Measurements from ENCODE around the gene CERS6.
"Not testable (repeated sequence)": the region's sequence is repeated elsewhere in the genome, so short reads cannot be mapped to it uniquely, and the experiment has no call there.

CERS6 gene

GRCh38 chr2:168789776-168790175 lies 333.7 kb downstream of the CERS6 start:
- DNase-seq: no peak

GRCh38 chr2:168790226-168790902 lies 334.3 kb downstream of the CERS6 start:
- no peak for DNase-seq

- not testable (repeated sequence) for DNase-seq
These were observed 335.1 kb downstream of the CERS6 start for GRCh38 chr2:168791140-168791539.

- no peak for DNase-seq
These were observed 337.5 kb downstream of the CERS6 start for GRCh38 chr2:168793596-168793995.

GRCh38 chr2:168794968-168795367 lies 338.9 kb downstream of the CERS6 start:
- no peak for DNase-seq

- DNase-seq: no peak
These were observed 340.1 kb downstream of the CERS6 start for GRCh38 chr2:168796090-168796577.

GRCh38 chr2:168796583-168797285 lies 340.7 kb downstream of the CERS6 start:
- DNase-seq: no peak

- DNase-seq: no peak
These were observed 341.2 kb downstream of the CERS6 start for GRCh38 chr2:168797286-168797655.

- no peak for DNase-seq
These were observed 342.2 kb downstream of the CERS6 start for GRCh38 chr2:168798076-168798887.

GRCh38 chr2:168798888-168799410 lies 342.9 kb downstream of the CERS6 start:
- no peak for DNase-seq

GRCh38 chr2:168801471-168801870 lies 345.4 kb downstream of the CERS6 start:
- DNase-seq: no peak

- no peak for DNase-seq
These were observed 346.1 kb downstream of the CERS6 start, which contains the start of gene NOSTRIN for GRCh38 chr2:168801961-168802858. TSS of gene NOSTRIN (plus strand) at chr2:168802637. CDS start at chr2:168802647, 10 bp downstream.

GRCh38 chr2:168802859-168803725 lies 347.0 kb downstream of the CERS6 start:
- DNase-seq: no peak

GRCh38 chr2:168804214-168804613 lies 348.1 kb downstream of the CERS6 start:
- DNase-seq: no peak

GRCh38 chr2:168805615-168806014 lies 349.5 kb downstream of the CERS6 start:
- DNase-seq: no peak

- no peak for DNase-seq
These were observed 353.5 kb downstream of the CERS6 start for GRCh38 chr2:168809537-168809936.

- no peak for DNase-seq
These were observed 354.2 kb downstream of the CERS6 start for GRCh38 chr2:168810235-168810634.

- DNase-seq: no peak
These were observed 355.6 kb downstream of the CERS6 start for GRCh38 chr2:168811696-168812095.

GRCh38 chr2:168814046-168814445 lies 358.0 kb downstream of the CERS6 start:
- DNase-seq: no peak

GRCh38 chr2:168814939-168815907 lies 359.2 kb downstream of the CERS6 start:
- no peak for DNase-seq
